ENCODE data around the gene FNIP1. TPM values are rescaled to one million over a fixed set of nuclear protein-coding genes. Genes with fewer than 3 reads are reported as not detected.
A peak's percentile ranks its signal among the peaks of the same experiment; 100 is the strongest.

Gene FNIP1
- total and polyA plus RNA-seq, 12 donors, result 2.8 to 41.7 (median 32.7) TPM

DNA sequence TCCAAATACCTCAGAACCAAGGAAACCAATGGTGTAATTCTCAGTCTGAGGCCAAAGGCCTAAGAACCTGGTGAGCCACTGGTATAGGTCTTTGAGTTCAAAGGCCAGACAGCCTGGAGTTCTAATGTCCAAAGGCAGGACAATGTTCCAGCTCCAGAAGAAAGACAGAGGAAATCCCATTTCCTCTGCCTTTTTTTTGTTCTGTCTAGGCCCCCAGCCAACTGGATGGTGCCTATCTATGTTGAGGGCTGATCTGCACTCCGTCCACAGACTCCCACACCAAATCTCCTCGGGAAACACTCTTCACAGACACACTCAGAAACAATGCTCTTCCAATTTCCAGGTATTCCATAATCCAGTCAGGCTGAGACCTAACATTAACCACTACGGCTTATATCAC lies 30.1 kb downstream of the FNIP1 start:
- peaks cover 0 to 10% (median 0%) of the 10 kb centered on the region in 11 donors for H3K9me3 ChIP-seq
- H3K27me3 ChIP-seq, result no peaks in the 10 kb centered on the region
- H3K36me3 ChIP-seq, result peaks cover 0 to 16% (median 0%) of the 10 kb centered on the region in 9 donors
- intact Hi-C loops (cut with DNase I), result no loop called here
- WGBS, 2 donors, result 21 to 27% methylated on average over 3 of the region's 3 CpGs
- ATAC-seq, result peak in 5 of 8 donors; percentile 29 to 66 (median 54)
- H3K27ac ChIP-seq, result peak overlapping the region in 3 of 10 donors; percentile 10 to 46 (median 26)
- TF ChIP-seq, protein P1, sequence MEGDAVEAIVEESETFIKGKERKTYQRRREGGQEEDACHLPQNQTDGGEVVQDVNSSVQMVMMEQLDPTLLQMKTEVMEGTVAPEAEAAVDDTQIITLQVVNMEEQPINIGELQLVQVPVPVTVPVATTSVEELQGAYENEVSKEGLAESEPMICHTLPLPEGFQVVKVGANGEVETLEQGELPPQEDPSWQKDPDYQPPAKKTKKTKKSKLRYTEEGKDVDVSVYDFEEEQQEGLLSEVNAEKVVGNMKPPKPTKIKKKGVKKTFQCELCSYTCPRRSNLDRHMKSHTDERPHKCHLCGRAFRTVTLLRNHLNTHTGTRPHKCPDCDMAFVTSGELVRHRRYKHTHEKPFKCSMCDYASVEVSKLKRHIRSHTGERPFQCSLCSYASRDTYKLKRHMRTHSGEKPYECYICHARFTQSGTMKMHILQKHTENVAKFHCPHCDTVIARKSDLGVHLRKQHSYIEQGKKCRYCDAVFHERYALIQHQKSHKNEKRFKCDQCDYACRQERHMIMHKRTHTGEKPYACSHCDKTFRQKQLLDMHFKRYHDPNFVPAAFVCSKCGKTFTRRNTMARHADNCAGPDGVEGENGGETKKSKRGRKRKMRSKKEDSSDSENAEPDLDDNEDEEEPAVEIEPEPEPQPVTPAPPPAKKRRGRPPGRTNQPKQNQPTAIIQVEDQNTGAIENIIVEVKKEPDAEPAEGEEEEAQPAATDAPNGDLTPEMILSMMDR (IDR thresholded peaks at IDR 0.05), result no peak
- DNase-seq, result peak in 1 of 2 donors; percentile 16
- H3K4me1 ChIP-seq, result peaks cover 0 to 63% (median 41%) of the 10 kb centered on the region in 9 donors
- H3K4me3 ChIP-seq, result no peak overlapping the region

DNA sequence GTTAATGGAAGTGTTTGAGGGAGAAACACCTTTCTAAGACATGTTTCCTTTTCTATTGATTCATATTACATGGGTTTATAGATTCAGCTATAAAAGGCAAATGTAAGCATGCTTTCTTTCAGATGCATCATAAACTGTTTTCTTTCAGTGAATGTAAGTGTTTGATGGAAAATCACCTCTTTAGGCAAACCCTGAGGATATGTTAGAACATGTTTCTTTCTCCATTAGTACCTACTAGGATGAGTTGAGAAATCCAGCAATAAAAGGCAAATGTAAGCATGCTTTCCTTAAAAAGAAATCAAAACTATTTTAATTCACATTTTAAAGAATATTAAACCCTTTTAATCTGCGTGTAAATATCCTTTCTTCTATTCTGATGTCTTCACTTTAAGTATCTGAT lies 31.6 kb downstream of the FNIP1 start:
- peaks cover 0 to 61% (median 40%) of the 10 kb centered on the region in 9 donors for H3K4me1 ChIP-seq
- ATAC-seq (no peak), DNase-seq (no peak)
- peaks cover 0 to 10% (median 0%) of the 10 kb centered on the region in 11 donors for H3K9me3 ChIP-seq
- H3K27me3 ChIP-seq, result no peaks in the 10 kb centered on the region
- H3K27ac ChIP-seq, result peak overlapping the region in 1 of 10 donors; percentile 46
- TF ChIP-seq, protein P1 (IDR thresholded peaks at IDR 0.05), result no peak
- peaks cover 0 to 16% (median 0%) of the 10 kb centered on the region in 9 donors for H3K36me3 ChIP-seq
- intact Hi-C loops (cut with DNase I), result no loop called here
- 87 to 89% methylated on average over 1 of the region's 1 CpG for WGBS, 2 donors
- no peak overlapping the region for H3K4me3 ChIP-seq

DNA sequence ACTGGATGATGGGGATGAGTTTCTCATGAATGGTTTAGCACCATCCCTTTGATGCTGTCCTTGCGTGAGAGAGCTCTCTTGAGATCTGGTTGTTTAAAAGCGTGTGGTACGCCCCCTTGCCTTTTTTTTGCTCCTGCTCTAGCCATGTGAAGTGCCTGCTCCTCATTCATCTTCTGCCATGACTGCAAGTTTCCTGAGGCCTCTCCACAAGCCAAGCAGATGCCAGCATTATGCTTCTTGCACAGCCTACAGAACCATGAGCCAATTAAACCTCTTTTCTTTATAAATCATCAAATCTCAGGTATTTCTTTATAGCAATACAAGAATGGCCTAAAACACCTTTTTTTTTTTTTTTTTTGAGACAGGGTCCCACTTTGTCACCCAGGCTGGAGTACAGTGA lies 32.8 kb downstream of the FNIP1 start:
- H3K4me1 ChIP-seq, result peaks cover 0 to 58% (median 37%) of the 10 kb centered on the region in 9 donors
- WGBS, 2 donors, result 97 to 100% methylated on average over 3 of the region's 3 CpGs
- ATAC-seq, result no peak

DNA sequence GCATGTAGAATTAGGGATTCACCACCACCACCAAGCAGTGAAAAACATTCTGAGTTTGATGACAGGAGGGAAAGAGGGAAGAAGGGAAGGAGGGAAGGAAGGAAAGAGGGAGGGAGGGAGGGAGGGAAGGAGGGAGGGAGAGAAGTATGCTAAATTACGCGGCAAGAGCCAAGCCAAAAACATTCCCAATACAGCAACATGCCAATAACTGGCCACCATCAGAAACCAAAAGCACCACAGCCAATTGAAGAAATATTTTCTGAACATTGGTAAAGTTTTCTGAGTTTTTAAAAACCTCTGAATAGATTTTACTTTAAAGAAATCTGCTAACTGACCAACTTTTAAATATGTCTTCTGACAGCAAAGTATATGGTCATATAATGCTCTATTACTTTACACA lies 36.0 kb downstream of the FNIP1 start:
- Histone ChIP-seq H3K27me3 (no peaks in the 10 kb centered on the region), H3K36me3 (peaks cover 0 to 16% (median 0%) of the 10 kb centered on the region in 9 donors), H3K27ac (peak overlapping the region in 2 of 10 donors; percentile 11), H3K9me3 (peaks cover 0 to 10% (median 0%) of the 10 kb centered on the region in 11 donors), H3K4me1 (peaks cover 0 to 62% (median 44%) of the 10 kb centered on the region in 9 donors), H3K4me3 (no peak overlapping the region)
- ATAC-seq, result no peak
- intact Hi-C loops (cut with DNase I), result no loop called here
- DNase-seq, result no peak
- TF ChIP-seq, protein P1 (IDR thresholded peaks at IDR 0.05), result no peak
- WGBS, 2 donors, result 39 to 59% methylated on average over 2 of the region's 2 CpGs

More for the DNA sequence above, 32.8 kb downstream of the FNIP1 start:
- no peaks in the 10 kb centered on the region for H3K27me3 ChIP-seq
- TF ChIP-seq, protein P1 (IDR thresholded peaks at IDR 0.05), result no peak
- H3K9me3 ChIP-seq, result peaks cover 0 to 10% (median 0%) of the 10 kb centered on the region in 11 donors
- intact Hi-C loops (cut with DNase I), result no loop called here
- peaks cover 0 to 16% (median 0%) of the 10 kb centered on the region in 9 donors for H3K36me3 ChIP-seq
- no peak for DNase-seq
- H3K27ac ChIP-seq, result no peak overlapping the region
- H3K4me3 ChIP-seq, result no peak overlapping the region
